ENCODE measurements around the gene PAPPA2. TPM values are rescaled to one million over a fixed set of nuclear protein-coding genes. Genes with fewer than 3 reads are reported as not detected.

The PAPPA2 gene
- total and polyA plus RNA-seq, 2 donors from 2014 or later = 4.9 to 93.5 TPM

GRCh38 chr1:176694713-176695112 lies 231.7 kb downstream of the PAPPA2 start:
- DNase-seq = no peak
- Histone ChIP-seq H3K9me3 (ENCODE audit: control insufficient read depth in 2 of 3, insufficient read depth in 1 of 3, low read length in 3 of 3) (no peaks in the 10 kb centered on the region), H3K36me3 (ENCODE audit: control insufficient read depth in 2 of 3, insufficient read depth in 3 of 3, low read length in 3 of 3) (no peaks in the 10 kb centered on the region), H3K27me3 (ENCODE audit: control insufficient read depth, insufficient read depth, low read length) (no peaks in the 10 kb centered on the region), H3K4me1 (ENCODE audit: control insufficient read depth in 2 of 3, insufficient read depth in 2 of 3, low read depth in 1 of 3, low read length in 3 of 3) (no peaks in the 10 kb centered on the region), H3K27ac (ENCODE audit: low read depth in 2 of 2, low read length in 2 of 2) (no peak overlapping the region), H3K9ac (ENCODE audit: low read length in 3 of 3) (no peak overlapping the region), H3K4me3 (ENCODE audit: low read length in 3 of 3) (no peak overlapping the region)
- TF ChIP-seq, protein P1, sequence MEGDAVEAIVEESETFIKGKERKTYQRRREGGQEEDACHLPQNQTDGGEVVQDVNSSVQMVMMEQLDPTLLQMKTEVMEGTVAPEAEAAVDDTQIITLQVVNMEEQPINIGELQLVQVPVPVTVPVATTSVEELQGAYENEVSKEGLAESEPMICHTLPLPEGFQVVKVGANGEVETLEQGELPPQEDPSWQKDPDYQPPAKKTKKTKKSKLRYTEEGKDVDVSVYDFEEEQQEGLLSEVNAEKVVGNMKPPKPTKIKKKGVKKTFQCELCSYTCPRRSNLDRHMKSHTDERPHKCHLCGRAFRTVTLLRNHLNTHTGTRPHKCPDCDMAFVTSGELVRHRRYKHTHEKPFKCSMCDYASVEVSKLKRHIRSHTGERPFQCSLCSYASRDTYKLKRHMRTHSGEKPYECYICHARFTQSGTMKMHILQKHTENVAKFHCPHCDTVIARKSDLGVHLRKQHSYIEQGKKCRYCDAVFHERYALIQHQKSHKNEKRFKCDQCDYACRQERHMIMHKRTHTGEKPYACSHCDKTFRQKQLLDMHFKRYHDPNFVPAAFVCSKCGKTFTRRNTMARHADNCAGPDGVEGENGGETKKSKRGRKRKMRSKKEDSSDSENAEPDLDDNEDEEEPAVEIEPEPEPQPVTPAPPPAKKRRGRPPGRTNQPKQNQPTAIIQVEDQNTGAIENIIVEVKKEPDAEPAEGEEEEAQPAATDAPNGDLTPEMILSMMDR (IDR thresholded peaks at IDR 0.05; ENCODE audit: borderline replicate concordance, extremely low read depth, insufficient read depth) = no peak
- intact Hi-C loops (cut with DNase I) = no loop called here
- FAIRE-seq = no peak

- FAIRE-seq (no peak), DNase-seq (peak; percentile 84 to 95 (median 93))
- no peaks in the 10 kb centered on the region for H3K27me3 ChIP-seq (ENCODE audit: control insufficient read depth, insufficient read depth, low read length)
- no peak overlapping the region for H3K9ac ChIP-seq (ENCODE audit: low read length in 3 of 3)
- no peaks in the 10 kb centered on the region for H3K4me1 ChIP-seq (ENCODE audit: control insufficient read depth in 2 of 3, insufficient read depth in 2 of 3, low read depth in 1 of 3, low read length in 3 of 3)
- H3K4me3 ChIP-seq (ENCODE audit: low read length in 3 of 3) = no peak overlapping the region
- TF ChIP-seq, protein P1 (IDR thresholded peaks at IDR 0.05; ENCODE audit: borderline replicate concordance, extremely low read depth, insufficient read depth) = no peak
- H3K27ac ChIP-seq (ENCODE audit: low read depth in 2 of 2, low read length in 2 of 2) = no peak overlapping the region
- no peaks in the 10 kb centered on the region for H3K9me3 ChIP-seq (ENCODE audit: control insufficient read depth in 2 of 3, insufficient read depth in 1 of 3, low read length in 3 of 3)
- no peaks in the 10 kb centered on the region for H3K36me3 ChIP-seq (ENCODE audit: control insufficient read depth in 2 of 3, insufficient read depth in 3 of 3, low read length in 3 of 3)
- intact Hi-C loops (cut with DNase I) = no loop called here
Observed at GRCh38 chr1:176696109-176696508, 233.1 kb downstream of the PAPPA2 start.

GRCh38 chr1:176696689-176697088 lies 233.7 kb downstream of the PAPPA2 start:
- Histone ChIP-seq H3K36me3 (ENCODE audit: control insufficient read depth in 2 of 3, insufficient read depth in 3 of 3, low read length in 3 of 3) (no peaks in the 10 kb centered on the region), H3K27ac (ENCODE audit: low read depth in 2 of 2, low read length in 2 of 2) (no peak overlapping the region), H3K9me3 (ENCODE audit: control insufficient read depth in 2 of 3, insufficient read depth in 1 of 3, low read length in 3 of 3) (no peaks in the 10 kb centered on the region), H3K4me3 (ENCODE audit: low read length in 3 of 3) (no peak overlapping the region), H3K9ac (ENCODE audit: low read length in 3 of 3) (no peak overlapping the region), H3K4me1 (ENCODE audit: control insufficient read depth in 2 of 3, insufficient read depth in 2 of 3, low read depth in 1 of 3, low read length in 3 of 3) (no peaks in the 10 kb centered on the region), H3K27me3 (ENCODE audit: control insufficient read depth, insufficient read depth, low read length) (no peaks in the 10 kb centered on the region)
- TF ChIP-seq, protein P1 (IDR thresholded peaks at IDR 0.05; ENCODE audit: borderline replicate concordance, extremely low read depth, insufficient read depth) = no peak
- intact Hi-C loops (cut with DNase I) = no loop called here
- DNase-seq = peak in 1 of 5 donors; percentile 19
- no peak for FAIRE-seq

DNA sequence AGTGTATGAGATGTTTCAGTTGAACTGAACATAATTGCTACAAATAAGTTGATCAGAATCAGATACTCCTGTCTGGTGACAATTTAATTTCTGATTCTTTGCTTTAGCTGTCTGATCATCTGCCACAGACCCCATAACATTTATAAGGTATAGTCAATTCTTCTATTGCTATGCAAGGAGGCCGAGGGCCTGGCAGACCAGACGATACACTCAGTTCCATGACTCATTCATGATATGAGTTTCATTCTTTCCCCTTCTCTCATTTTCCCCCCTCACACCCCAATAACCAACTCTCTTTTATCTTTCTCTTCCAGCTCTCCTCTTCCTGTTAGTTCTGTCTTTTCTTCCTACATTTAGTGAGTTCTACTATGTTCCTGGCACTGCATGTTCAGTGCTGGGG lies 236.8 kb downstream of the PAPPA2 start:
- H3K27me3 ChIP-seq (ENCODE audit: control insufficient read depth, insufficient read depth, low read length) = no peaks in the 10 kb centered on the region
- TF ChIP-seq, protein P1 (IDR thresholded peaks at IDR 0.05; ENCODE audit: borderline replicate concordance, extremely low read depth, insufficient read depth) = no peak
- H3K27ac ChIP-seq (ENCODE audit: low read depth in 2 of 2, low read length in 2 of 2) = no peak overlapping the region
- intact Hi-C loops (cut with DNase I) = no loop called here
- H3K9ac ChIP-seq (ENCODE audit: low read length in 3 of 3) = no peak overlapping the region
- DNase-seq (no peak), FAIRE-seq (no peak)
- no peaks in the 10 kb centered on the region for H3K9me3 ChIP-seq (ENCODE audit: control insufficient read depth in 2 of 3, insufficient read depth in 1 of 3, low read length in 3 of 3)
- H3K4me1 ChIP-seq (ENCODE audit: control insufficient read depth in 2 of 3, insufficient read depth in 2 of 3, low read depth in 1 of 3, low read length in 3 of 3) = no peaks in the 10 kb centered on the region
- no peak overlapping the region for H3K4me3 ChIP-seq (ENCODE audit: low read length in 3 of 3)
- H3K36me3 ChIP-seq (ENCODE audit: control insufficient read depth in 2 of 3, insufficient read depth in 3 of 3, low read length in 3 of 3) = no peaks in the 10 kb centered on the region

All from kidney (tissue), 14 donors.